HepG2 (cell line): ENCODE data around the gene HRC. TPM values are rescaled to one million over a fixed set of nuclear protein-coding genes. Genes with fewer than 3 reads are reported as not detected.
A peak's percentile ranks its signal among the peaks of the same experiment; 100 is the strongest.

Experiments used
- ELK4 ChIP-seq: sonication (generic); formaldehyde crosslinking; IDR thresholded peaks from 2 replicates; pipeline ENCODE4 v1.9.0; 2021; ENCODE audit warnings: missing genetic modification reagents, borderline replicate concordance
- HDAC2 ChIP-seq: sonication (generic); formaldehyde crosslinking; IDR thresholded peaks from 2 replicates; pipeline ENCODE4 v1.4.0; 2020; ENCODE audit warnings: missing genetic modification reagents
- HIVEP1 ChIP-seq: sonication (generic); formaldehyde crosslinking; IDR thresholded peaks from 2 replicates; pipeline ENCODE4 v1.4.0; 2020; ENCODE audit warnings: mild to moderate bottlenecking, missing genetic modification reagents
- HOXA3 ChIP-seq: sonication (generic); formaldehyde crosslinking; IDR thresholded peaks from 2 replicates; pipeline ENCODE4 v1.5.0; 2020; ENCODE audit warnings: missing genetic modification reagents
- LRRFIP1 ChIP-seq: sonication (generic); formaldehyde crosslinking; conservative IDR thresholded peaks from 2 replicates; pipeline ENCODE4 v1.4.0; 2020; ENCODE audit warnings: missing genetic modification reagents
- MXD4 ChIP-seq: IDR thresholded peaks from 2 replicates; pipeline ENCODE4 v1.6.1; 2016; ENCODE audit warnings: mild to moderate bottlenecking, missing biosample characterization, missing genetic modification reagents
- MXI1 ChIP-seq: IDR thresholded peaks from 3 replicates; pipeline ENCODE4 v1.6.1; 2012; ENCODE audit warnings: low read depth, low read length, inconsistent platforms, borderline replicate concordance
- RERE ChIP-seq: IDR thresholded peaks from 2 replicates; pipeline ENCODE4 v1.6.1; 2016; ENCODE audit warnings: low read depth, missing genetic modification reagents, missing compliant biosample characterization
- TRAFD1 ChIP-seq: sonication (generic); formaldehyde crosslinking; IDR thresholded peaks from 2 replicates; pipeline ENCODE4 v1.5.1; 2020; ENCODE audit warnings: missing genetic modification reagents, mild to moderate bottlenecking, borderline replicate concordance
- UBTF ChIP-seq: sonication (generic); formaldehyde crosslinking; IDR thresholded peaks from 2 replicates; pipeline ENCODE4 v1.4.0; 2020; ENCODE audit warnings: mild to moderate bottlenecking, missing genetic modification reagents
- ZFX ChIP-seq: sonication (generic); formaldehyde crosslinking; IDR thresholded peaks from 2 replicates; pipeline ENCODE4 v1.4.0; 2020; ENCODE audit warnings: mild to moderate bottlenecking, low read depth, missing genetic modification reagents, moderate library complexity
- ZNF30 ChIP-seq: sonication (generic); formaldehyde crosslinking; IDR thresholded peaks from 2 replicates; pipeline ENCODE4 v1.5.0; 2020; ENCODE audit warnings: mild to moderate bottlenecking, missing genetic modification reagents
- ZNF543 ChIP-seq: sonication (generic); formaldehyde crosslinking; IDR thresholded peaks from 2 replicates; pipeline ENCODE4 v1.4.0; 2020; ENCODE audit warnings: mild to moderate bottlenecking, missing genetic modification reagents
- polyA plus RNA-seq, 8 experiments: library from polyadenylated mRNA; depleted of rRNA in 3 of 8; stranded (reverse) in 7 of 8; unstranded in 1 of 8; fragments of >200 nt; fragmentation: Illumina TruSeq in 4 of 8; extraction: Trizol in 4 of 8; gene quantifications; 2 replicates each; pipeline versions ENCODE4 v1.2.1 to v1.2.3, GENCODE V29; 2011 to 2016; ENCODE audit warnings: low read depth in 4 of 8, missing spikeins in 1 of 8, mixed read lengths in 1 of 8; ENCODE audit not compliant: insufficient read depth in 1 of 8
- total RNA-seq, 5 experiments: library from RNA; depleted of rRNA; stranded (reverse); fragments of >200 nt; fragmentation: Illumina TruSeq; extraction: Trizol; gene quantifications; 2 replicates each; pipeline ENCODE4 v1.2.3, GENCODE V29; 2016; ENCODE audit warnings: low read depth in 1 of 5

HRC gene
- total and polyA plus RNA-seq, 2 of the 13 experiments (the other 11 are each of a cell fraction or from before 2014, with no cell fraction given), result 3.6 to 15.4 TPM

- peak; percentile 64; the same call in 1 of the 2 replicates for TF ChIP-seq UBTF (CRISPR knock-in tag)
- no peak for TF ChIP-seq TRAFD1
- no peak for TF ChIP-seq LRRFIP1 (CRISPR knock-in tag)
- no peak for TF ChIP-seq RERE (CRISPR knock-in tag)
- 0 out of 2 replicates have a peak, but pooled peaks have one; percentile 32 for TF ChIP-seq HIVEP1 (CRISPR knock-in tag)
- 0 out of 2 replicates have a peak, but pooled peaks have one; percentile 23 for TF ChIP-seq HOXA3 (CRISPR knock-in tag)
- 0 out of 2 replicates have a peak, but pooled peaks have one; percentile 12 for TF ChIP-seq HDAC2
- peak; percentile 38 for TF ChIP-seq ZFX
- TF ChIP-seq ZNF30, result no peak
- no peak for TF ChIP-seq ZNF543 (CRISPR knock-in tag)
- no peak for TF ChIP-seq MXD4 (CRISPR knock-in tag)
- TF ChIP-seq MXI1, result no peak
- no peak for TF ChIP-seq ELK4 (CRISPR knock-in tag)
These were observed 40.4 kb downstream of the HRC start (continued) for GRCh38 chr19:49114630-49115363.
